WTC11 (cell line): Measurements from ENCODE around the gene PDIA3.

ENCODE experiments used
- ESRRA ChIP-seq: sonication (generic); formaldehyde crosslinking; IDR thresholded peaks from 2 replicates; pipeline ENCODE4 v1.8.1; 2022; ENCODE audit warnings: mild to moderate bottlenecking, missing genetic modification reagents, borderline replicate concordance
- TF ChIP-seq, protein P1 (sequence below): sonication (generic); formaldehyde crosslinking; IDR thresholded peaks from 2 replicates; pipeline ENCODE4 v1.8.0; 2023; ENCODE audit warnings: mild to moderate bottlenecking, missing genetic modification reagents

DNA sequence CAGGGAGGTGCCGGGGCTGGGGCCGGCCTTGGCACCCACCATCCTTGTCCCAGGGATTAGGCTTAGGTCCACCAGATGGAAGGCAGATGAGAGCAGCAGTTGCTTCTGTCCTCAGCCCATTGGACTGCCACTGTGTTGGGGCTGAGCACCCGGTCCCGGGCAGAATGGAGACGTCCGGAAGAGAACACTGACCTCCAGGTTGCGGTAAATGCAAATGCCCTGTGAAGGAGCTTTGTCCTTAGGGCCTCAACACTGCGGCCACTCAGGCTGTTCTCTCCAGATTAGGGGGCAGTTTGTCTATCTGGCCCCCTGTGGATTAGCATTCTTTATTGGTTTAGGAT lies 53.7 kb downstream of the PDIA3 start, which contains the start of gene SERINC4:
- TF ChIP-seq ESRRA (CRISPR knock-in tag) = no peak
- TF ChIP-seq, protein P1, sequence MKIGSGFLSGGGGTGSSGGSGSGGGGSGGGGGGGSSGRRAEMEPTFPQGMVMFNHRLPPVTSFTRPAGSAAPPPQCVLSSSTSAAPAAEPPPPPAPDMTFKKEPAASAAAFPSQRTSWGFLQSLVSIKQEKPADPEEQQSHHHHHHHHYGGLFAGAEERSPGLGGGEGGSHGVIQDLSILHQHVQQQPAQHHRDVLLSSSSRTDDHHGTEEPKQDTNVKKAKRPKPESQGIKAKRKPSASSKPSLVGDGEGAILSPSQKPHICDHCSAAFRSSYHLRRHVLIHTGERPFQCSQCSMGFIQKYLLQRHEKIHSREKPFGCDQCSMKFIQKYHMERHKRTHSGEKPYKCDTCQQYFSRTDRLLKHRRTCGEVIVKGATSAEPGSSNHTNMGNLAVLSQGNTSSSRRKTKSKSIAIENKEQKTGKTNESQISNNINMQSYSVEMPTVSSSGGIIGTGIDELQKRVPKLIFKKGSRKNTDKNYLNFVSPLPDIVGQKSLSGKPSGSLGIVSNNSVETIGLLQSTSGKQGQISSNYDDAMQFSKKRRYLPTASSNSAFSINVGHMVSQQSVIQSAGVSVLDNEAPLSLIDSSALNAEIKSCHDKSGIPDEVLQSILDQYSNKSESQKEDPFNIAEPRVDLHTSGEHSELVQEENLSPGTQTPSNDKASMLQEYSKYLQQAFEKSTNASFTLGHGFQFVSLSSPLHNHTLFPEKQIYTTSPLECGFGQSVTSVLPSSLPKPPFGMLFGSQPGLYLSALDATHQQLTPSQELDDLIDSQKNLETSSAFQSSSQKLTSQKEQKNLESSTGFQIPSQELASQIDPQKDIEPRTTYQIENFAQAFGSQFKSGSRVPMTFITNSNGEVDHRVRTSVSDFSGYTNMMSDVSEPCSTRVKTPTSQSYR (CRISPR knock-in tag) = no peak
